DMS 273 treated with DMSO at 0.1 percent for 48 hours (cell line): ENCODE measurements around the gene IQCE.

Source experiments
- DNase-seq: peaks from one replicate; lab custom pipeline; 2025; lab: John Stamatoyannopoulos, UW

The IQCE gene, protein sequence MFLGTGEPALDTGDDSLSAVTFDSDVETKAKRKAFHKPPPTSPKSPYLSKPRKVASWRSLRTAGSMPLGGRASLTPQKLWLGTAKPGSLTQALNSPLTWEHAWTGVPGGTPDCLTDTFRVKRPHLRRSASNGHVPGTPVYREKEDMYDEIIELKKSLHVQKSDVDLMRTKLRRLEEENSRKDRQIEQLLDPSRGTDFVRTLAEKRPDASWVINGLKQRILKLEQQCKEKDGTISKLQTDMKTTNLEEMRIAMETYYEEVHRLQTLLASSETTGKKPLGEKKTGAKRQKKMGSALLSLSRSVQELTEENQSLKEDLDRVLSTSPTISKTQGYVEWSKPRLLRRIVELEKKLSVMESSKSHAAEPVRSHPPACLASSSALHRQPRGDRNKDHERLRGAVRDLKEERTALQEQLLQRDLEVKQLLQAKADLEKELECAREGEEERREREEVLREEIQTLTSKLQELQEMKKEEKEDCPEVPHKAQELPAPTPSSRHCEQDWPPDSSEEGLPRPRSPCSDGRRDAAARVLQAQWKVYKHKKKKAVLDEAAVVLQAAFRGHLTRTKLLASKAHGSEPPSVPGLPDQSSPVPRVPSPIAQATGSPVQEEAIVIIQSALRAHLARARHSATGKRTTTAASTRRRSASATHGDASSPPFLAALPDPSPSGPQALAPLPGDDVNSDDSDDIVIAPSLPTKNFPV

DNA sequence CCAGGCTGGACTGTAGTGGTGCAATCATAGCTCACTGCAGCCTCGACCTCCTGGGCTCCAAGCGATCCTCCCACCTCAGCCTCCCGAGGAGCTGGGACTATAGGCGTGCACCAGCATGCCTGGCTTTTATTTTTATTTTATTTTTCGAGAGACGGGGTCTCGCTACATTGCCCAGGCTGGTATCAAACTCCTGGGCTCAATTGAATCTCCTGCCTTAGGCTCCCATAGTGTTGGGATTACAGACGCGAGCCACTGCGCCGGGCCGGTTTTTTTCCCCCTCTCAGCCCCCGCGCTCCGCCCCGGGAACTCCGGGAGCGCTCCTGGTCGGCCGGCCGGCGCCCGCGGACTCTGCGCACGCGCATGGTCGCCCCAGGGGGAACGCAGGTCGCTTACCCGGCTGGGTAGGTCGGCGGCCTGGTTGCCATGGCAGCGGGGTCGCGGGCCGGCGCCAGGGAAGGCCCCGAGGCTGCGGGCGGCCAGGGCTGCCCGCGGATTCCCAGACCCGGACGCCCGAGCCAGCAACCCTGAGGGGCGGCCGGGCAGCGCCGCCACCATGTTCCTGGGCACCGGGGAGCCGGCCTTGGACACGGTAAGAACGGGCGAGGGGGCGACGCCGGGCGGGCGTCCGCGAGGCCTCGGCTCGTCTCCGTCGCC lies at the start of gene IQCE:
TSS of gene IQCE (plus strand) at position 351 of the 654 bp plus-strand sequence. CDS start at position 554, 203 bp downstream.
- peak; percentile 62 for DNase-seq

DNA sequence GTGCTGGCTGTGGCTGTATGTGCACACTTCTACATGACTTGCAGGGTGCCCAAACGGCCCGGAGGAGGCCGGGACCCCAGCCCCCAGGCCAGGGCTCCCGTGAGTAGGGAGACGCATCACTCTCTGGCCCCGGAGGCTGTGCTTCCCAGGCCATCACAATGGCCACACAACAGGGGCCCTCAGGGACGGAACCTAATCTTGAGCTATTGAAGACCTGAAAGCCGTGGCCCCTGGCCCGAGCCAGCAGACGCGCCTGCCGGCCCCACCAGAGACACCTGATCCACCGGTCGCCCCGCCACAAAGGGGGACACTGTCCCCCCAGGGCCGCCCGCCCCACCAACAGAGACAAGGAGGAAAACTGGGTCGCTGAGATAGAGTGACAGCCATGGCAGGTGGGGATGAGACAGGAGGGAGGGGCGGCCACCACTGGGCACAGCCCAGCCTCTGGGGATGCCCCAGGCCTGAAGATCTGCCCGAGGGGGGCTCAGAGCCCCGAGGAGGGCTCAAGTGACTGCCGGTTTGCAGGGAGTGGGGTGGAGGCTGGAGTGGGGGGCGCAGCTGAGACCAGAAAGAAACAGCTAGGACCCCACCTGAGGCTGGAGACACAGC lies 49.4 kb upstream of the IQCE start:
- DNase-seq = no peak

DNA sequence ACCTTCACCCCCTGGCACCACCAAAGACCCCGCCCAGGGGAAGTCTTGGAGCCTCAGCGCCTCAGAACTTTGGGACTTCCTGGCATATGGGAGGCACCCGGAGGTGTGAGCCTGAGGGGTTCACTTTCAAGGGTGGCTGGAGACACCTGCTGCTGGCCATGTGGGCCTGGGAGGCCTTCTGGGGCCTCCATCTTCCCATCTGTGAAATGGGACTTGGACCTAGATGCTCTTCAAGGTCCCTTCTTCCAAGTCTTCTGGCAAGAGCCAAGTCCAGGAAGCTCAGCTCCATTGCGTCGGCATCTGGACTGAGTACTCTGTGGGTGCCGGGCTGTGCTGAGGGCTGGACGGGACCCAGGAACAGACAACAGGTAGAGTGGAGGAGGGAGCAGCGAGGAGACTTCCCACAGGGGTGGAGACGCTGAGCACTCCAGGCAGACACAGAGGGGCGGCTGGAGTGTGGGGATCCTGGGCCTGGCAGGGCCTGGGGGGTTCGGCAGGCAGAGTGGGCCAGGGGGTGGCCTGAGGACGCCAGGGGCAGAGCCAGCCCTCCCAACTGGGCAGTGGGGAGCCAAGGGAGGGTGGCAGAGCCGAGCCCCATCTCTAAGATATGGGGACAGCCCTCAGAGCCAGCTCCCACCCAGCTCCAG lies 48.5 kb upstream of the IQCE start:
- no peak for DNase-seq

DNA sequence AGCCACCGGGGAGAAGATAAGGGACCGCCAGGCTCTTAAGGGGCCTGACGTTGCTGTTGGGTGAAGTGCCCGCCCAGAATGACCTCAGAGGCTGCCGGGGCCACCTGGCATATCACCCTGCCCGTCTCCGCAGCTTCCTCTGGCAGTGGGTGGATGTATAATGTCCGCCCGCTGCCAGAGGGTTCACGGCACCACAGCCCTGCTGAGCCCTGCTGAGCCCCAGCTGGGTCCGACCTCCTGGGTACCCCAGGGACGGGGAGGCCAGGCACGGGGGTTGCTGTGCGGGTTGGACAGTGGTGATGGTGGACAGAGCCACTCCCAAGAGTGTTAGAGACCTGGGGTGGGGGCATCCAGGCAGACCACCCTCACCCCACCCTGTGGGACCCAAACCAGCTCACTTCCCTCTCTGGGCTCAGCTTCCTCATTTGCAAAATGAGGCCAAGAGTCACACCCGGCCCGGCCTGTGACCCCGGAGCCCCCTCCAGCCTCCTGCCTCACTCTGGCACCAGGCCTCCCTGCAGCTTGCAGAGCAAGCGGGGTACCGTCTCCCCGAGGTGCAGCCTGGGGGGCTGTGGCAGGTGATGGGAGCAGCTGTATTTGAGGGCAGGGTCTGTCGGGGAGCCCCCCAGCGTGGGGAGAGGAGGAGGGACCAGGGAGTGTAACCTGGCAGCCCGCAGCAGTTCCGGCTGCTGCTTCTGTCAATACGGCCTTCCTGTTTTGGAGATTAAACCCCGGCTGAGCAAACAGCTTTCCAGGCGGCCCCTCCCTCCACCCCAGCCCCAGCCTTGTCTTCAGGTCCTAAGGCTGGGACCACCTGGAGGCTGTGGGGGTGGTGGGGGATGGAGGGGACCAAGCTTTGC lies 47.6 kb upstream of the IQCE start:
- no peak for DNase-seq

DNA sequence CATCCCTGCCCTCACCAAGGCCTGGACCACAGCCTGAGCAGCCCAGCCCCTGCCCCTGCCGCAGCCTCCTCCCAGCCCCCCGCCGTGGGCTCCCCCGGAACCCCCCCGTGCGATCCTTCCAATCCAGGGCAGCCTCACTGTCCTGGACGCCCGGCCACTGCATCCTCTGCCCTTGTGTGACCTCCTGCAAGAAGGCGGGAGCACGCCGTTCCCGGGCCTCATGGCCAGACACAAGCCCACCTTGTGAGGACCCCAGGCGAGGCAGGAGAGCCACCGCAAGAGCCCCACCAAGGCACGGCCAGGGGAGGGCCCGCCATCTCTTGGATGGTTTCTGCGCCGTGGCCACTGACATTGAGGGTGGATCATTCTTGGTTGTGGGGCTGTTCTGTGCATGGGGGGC lies 47.0 kb upstream of the IQCE start:
- no peak for DNase-seq

DNA sequence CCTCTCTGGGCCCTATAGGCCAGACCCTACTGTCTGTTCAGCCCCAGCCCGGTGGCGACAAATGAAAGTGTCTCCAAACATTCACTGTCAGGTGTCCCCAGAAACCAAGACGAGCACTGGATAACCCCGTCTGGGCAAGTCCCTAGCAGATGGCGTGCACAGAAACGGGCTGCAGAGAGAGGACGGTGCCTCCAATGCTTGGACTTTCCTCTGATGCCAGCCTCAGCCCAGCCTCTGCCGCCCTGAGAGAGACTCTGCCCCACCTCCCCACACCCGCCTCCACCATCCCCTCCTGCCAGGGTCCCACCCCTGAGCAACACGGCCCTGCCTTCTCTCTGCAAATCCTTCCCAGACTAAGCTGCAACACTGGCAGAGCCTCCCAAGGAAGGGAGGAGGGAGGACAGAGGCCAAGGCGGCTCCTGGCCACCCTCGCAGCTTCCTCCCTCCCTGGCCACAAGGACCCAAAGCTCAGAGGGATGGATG lies 46.6 kb upstream of the IQCE start:
- no peak for DNase-seq

DNA sequence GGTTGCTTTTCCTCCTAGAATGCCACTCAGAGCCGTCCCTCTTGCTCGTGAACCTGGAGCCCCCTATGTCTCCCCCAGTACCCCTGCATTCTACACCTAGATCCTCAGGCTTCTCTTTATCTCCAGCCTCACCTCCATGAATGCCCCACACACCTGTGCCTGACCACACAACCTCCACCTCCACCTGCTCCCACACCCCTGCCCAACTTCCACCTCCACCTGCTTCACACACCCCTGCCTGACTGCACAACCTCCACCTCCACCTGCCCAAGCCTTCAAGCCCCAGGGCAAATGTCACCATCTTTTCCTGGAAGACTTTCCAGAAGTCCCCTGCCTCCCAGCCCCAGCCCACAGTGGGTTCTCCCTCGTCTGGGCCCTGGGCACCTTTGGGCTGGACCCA lies 46.1 kb upstream of the IQCE start:
- DNase-seq = no peak

DNA sequence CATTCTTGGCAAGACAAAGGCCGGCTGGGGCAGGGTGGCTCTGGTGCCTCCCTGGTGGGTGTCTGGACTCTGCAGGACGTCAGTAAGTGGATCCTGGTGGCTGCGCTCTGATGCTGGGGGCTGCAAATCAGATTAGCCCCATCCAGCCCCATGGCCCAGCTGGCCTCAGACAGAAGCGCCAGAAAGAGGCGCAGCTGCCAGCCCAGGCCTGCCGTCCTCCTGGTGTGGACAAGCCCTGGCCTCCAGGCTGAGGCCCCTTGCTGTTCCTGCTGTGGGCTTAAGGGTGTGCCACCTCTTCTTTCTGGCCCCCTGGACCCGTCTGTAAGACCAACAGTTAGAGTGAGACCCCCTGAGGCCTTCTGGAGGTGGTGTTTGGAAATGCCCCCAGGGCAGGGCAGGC lies 45.1 kb upstream of the IQCE start:
- no peak for DNase-seq

DNA sequence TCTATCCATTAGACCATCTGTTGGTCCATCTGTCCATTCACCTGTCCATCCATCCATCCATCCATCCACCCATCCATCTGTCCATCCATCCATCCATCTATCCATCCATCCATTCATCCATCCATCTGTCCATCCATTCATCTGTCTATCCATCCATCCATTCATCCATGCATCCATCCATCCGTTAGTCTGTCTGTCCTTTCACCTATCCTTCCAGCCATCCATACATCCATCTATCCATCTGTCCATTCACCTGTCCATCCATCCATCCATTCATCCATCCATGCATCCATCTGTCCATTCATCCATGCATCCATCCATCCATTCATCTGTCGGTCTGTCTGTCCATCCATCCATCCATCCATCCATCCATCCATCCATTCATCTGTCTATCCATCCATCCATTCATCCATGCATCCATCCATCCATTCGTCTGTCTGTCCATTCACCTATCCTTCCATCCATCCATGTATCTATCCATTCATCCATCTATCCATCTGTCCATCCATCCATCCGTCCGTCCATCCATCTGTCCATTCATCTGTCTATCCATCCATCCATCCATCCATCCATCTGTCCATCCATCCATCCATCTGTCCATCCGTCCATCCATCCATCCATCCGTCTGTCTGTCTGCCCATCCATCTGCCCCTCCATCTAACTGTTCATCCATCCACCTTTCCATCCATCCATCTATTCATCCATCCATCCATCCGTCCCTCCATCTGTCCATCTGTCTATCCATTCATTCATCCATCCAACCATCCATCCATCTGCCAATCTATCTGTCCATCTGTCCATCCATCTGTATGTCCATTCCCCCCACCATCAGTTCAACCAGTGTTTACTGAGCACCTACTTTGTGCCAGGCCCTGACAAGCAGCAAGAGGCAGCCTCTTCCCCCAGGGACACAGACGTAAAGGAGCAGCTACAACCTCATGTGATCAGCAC lies 44.0 kb upstream of the IQCE start:
- no peak for DNase-seq

DNA sequence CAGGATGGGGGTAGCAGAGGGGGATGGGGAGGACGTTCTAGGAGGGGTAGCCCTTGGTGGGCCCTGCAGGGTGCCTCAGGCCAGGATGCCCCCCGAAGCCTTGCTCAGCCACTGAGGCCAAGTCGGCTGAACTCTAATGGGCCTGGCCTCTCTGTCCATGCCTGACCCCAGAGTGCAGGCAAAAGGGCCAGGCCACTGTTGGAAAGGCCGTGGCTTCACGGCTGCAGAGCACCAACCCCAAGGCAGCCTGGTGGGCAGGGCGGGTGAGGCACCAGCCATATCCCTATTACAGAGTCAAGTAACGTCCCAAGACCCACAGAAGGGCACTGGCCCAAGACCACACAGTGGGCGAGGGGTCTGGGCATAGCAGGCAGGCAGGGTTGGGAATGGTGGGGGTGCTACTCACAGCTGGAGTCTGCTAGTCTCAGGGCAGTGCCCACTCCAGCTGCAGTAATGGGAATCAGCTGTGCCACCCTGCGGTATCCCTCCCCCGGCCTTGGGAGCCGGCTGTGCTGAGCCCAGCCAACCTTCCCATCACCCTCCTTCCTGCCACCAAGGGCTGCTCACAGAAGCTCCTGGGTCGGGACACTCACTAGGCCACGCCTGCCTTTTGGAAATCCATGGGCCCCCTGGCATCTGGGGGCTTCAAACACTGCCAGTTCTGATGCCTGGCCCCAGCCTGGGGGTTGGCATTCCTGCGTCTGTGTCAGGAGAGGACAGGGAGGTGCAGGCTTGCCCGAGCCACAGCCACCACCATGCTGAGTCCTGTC lies 43.2 kb upstream of the IQCE start:
- DNase-seq = no peak

DNA sequence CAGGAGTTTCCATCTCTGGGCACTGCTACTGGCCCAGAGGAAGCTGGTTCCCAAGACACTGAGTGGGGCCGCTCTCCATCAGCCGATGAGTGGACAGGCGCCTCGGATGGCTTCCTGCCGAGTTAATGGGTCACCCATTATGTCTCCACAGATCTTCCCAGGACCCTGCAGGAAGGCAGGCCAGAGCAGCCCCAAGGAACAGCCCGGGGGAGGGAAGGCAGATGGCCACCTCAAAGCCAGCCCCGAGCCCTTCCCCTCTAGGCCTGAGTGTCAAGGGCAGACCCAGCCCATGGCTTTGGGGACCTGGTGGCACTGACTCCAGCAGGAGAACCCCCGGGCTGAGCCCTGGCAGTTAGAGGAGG lies 42.6 kb upstream of the IQCE start:
- no peak for DNase-seq

DNA sequence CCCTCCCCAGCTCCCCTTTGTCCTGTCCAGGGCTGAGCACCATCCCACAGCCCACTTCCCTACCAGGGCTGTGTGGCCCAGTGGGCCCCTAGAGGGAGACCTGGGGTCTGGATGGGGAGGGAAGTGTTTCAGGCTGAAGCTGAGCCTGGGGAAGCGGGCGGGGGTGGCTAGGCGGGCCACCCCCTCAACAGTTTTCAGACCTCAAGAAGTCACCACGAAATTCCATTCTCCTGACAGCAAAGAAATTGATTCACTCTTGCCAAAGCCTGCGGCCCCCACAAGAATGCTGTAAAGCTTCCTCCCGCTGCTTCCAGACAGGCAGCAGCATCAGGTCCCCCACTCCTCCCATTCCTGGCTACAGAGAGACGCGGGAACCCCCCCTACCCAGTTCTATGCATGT lies 41.8 kb upstream of the IQCE start:
- no peak for DNase-seq

DNA sequence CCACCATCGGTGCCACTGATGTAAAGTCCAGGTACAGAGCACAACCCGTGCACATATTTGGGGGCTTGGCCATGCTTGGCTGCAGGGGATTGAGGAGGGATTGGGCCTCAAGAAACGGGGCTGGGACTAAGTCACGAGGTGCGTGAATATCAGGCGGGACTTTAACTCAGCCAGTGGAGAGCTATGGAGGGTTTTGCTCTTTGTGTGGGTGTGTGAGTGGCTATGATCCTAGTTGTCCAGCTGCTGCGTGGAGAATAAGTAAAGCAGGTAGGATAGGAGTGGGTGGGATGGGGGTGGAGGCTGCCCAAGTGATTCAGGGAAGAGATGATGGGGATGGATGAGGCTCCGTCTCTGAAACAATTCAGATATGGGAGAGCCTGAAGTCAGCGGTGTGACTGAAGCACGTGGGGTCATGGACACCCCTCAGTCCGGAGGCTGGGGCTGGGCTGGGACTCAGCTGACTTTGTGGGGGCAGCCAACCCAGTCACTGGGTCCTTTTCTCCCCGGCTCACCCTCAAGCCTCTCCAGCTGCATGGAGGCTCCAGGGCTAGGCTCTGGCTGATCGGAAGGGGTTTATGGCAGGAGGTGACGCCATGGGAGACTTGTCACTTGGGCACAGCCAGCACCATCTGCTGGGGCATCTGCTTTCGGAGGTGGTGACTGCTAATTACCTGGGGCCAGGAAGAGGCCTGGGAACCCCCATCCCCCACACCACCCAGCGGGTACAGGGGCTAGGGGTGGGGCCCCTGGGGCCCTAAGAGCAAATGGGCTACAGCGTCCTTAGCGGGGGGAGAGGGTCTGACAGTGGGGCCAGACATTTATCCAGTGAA lies 40.9 kb upstream of the IQCE start:
- peak; percentile 83 for DNase-seq

DNA sequence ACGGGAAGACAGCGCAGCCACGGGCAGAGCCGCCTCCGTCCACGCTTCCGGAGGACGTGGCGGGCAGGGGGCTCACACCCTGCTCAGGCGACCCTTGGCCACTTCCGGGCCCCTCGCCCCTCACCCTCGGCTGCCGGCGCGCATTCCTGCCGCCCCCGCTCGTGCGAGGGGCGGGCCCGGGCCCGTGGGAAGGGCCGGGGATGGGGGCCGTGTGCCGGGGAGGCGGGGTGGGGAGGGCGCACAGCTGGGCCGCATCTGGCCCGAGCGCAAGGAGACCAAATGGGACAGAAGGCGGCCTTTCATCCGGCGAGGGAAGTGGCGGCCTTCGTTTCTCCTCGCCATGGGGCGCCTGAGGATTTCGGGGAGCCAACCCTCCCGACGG lies 40.1 kb upstream of the IQCE start:
- DNase-seq = no peak

DNA sequence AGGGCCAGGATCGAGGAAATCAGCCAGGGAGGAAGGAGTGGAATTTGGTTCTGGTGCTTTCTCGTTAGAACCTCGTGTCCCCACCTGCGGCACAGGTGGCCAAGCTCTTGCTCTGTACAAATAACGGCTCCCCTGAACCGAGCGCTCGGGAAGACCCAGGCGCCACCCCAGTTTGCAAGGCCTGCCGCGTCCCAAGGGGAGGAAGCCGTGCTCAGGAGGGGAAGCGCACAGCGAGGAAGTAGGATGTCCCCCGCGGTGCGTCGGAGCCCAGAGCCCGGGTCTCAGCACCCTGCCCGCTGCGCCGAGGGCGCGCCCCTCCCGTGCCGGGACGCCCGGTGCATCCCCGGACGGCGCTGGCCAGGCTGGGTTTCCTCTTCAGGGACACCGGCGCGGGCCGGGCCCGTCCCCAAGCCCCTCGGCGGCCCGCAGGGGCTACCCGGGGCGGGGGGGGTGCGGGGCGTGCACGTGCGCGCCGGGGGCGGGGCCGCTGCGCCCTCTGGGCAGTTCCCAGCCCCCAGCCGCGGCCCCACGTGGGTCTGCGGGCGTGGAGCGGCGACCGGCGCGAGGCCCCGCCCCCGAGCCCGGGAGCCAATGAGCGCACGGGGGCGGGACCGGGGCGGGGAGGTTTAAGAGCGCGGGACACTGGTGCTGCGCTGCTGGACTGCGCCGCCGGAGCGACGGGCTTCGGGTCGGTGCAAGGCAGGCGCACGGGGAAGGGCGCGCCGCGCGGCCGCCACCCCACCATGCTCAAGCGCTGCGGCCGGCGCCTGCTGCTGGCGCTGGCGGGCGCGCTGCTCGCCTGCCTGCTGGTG lies 39.5 kb upstream of the IQCE start, which contains the start of gene LFNG:
TSS of gene LFNG (plus strand) at position 656 of the 812 bp plus-strand sequence. CDS start at position 744, 88 bp downstream.
- DNase-seq = peak; percentile 75

DNA sequence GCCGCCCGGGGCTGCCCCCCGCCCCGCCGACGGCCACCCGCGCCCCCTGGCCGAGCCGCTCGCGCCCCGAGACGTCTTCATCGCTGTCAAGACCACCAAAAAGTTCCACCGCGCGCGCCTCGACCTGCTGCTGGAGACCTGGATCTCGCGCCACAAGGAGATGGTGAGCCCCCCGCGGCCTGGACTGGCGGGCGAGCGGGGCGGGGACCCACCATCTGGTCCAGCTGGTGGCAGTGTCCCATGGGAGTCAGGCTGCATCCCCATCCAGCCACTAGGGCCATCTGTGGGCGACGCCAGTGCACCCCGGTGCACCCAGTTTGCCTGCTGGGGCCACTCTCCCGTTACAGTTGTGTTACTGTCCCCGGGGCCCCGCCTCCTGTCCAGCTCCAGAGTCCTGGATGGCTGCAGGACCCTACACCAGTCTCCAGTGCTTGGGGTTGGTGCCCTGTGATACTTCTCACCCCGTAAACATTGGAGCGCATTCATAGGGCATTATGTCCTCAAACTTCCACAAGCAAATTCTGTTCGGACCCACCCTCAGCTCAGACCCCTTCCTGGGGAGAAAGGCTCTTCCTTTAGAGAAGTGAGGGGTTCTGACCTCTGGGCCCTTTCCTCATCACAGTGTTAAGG lies 38.5 kb upstream of the IQCE start:
- DNase-seq = no peak
